PC-3 (cell line): Measurements from ENCODE around the gene SLC22A5. TPM values are rescaled to one million over a fixed set of nuclear protein-coding genes. Genes with fewer than 3 reads are reported as not detected.

ENCODE experiments used
- ATAC-seq: fragments of 200-7000 bp; cut with Tn5 transposase; 2 replicates; pipeline ENCODE4 v1.9.1; 2020; ENCODE audit warnings: mild to moderate bottlenecking, moderate library complexity
- BruUV-seq: library from RNA; stranded (reverse); fragments of 400-500 nt; replicated peaks from 2 replicates; lab custom pipeline; 2021; lab: Mats Ljungman, UMichigan
- CTCF ChIA-PET: fragments of 300-600 bp; sonication (Branson Sonifier 250); formaldehyde crosslinking; loops from one replicate; lab custom pipeline; 2022; ENCODE audit warnings: antibody characterized with exemption; lab: Charles Lee
- POLR2A ChIA-PET: fragments of 300-600 bp; sonication (Branson Sonifier 250); formaldehyde crosslinking; loops from one replicate; lab custom pipeline; 2022; ENCODE audit warnings: antibody characterized with exemption; ENCODE audit not compliant: unreplicated experiment; lab: Charles Lee
- DNase-seq: peaks from one replicate; pipeline ENCODE4 v3.0.0-alpha.2; 2015
- H2AFZ ChIP-seq: fragments of 300-600 bp; sonication (generic); 2 replicates; pipeline ENCODE4 v1.6.0; 2016; ENCODE audit warnings: antibody characterized with exemption, low read length
- H3F3A ChIP-seq: fragments of 300-600 bp; sonication (generic); one replicate; pipeline ENCODE4 v1.6.0; 2017; ENCODE audit warnings: antibody characterized with exemption, low read length, control low read depth, mild to moderate bottlenecking; ENCODE audit not compliant: unreplicated experiment
- H3K27ac ChIP-seq: fragments of 300-600 bp; sonication (generic); 2 replicates; pipeline ENCODE4 v1.5.1; 2016; ENCODE audit warnings: mild to moderate bottlenecking, low read length
- H3K27me3 ChIP-seq: fragments of 300-600 bp; sonication (generic); 2 replicates; pipeline ENCODE4 v1.6.1; 2016; ENCODE audit warnings: low read length, mixed read lengths
- H3K36me3 ChIP-seq: fragments of 300-600 bp; sonication (generic); 2 replicates; pipeline ENCODE4 v1.6.1; 2016; ENCODE audit warnings: low read depth, mixed run types, low read length, mixed read lengths
- H3K4me1 ChIP-seq: fragments of 300-600 bp; sonication (generic); 2 replicates; pipeline ENCODE4 v1.5.1; 2016; ENCODE audit warnings: low read length; ENCODE audit not compliant: insufficient read depth
- H3K4me2 ChIP-seq: fragments of 300-600 bp; sonication (generic); 2 replicates; pipeline ENCODE4 v1.6.0; 2016; ENCODE audit warnings: low read length
- H3K4me3 ChIP-seq: fragments of 300-600 bp; sonication (generic); 2 replicates; pipeline ENCODE4 v1.5.1; 2016; ENCODE audit warnings: mild to moderate bottlenecking, low read length, mixed read lengths
- H3K79me2 ChIP-seq: fragments of 300-600 bp; sonication (generic); 2 replicates; pipeline ENCODE4 v1.6.1; 2017; ENCODE audit warnings: low read length, mixed read lengths
- H3K9ac ChIP-seq: fragments of 300-600 bp; sonication (generic); 2 replicates; pipeline ENCODE4 v1.6.0; 2016; ENCODE audit warnings: mild to moderate bottlenecking, low read length
- H3K9me2 ChIP-seq: fragments of 300-600 bp; sonication (generic); replicated peaks from 2 replicates; pipeline ENCODE4 v1.6.1; 2016; ENCODE audit warnings: mixed run types, low read length, mixed read lengths
- H3K9me3 ChIP-seq: fragments of 300-600 bp; sonication (generic); 2 replicates; pipeline ENCODE4 v1.6.1; 2016; ENCODE audit warnings: low read length, mixed read lengths
- H4K20me1 ChIP-seq: fragments of 300-600 bp; sonication (generic); 2 replicates; pipeline ENCODE4 v1.6.1; 2016; ENCODE audit warnings: low read length, mixed read lengths
- EZH2 ChIP-seq: fragments of 300-600 bp; sonication (generic); IDR thresholded peaks from one replicate; pipeline ENCODE4 v1.6.1; 2017; ENCODE audit warnings: antibody characterized with exemption, mild to moderate bottlenecking, low read length; ENCODE audit not compliant: unreplicated experiment
- EZH2phosphoT487 ChIP-seq: fragments of 300-600 bp; sonication (generic); IDR thresholded peaks from 2 replicates; pipeline ENCODE4 v1.6.1; 2018; ENCODE audit warnings: mild to moderate bottlenecking, antibody characterized with exemption, low read length, borderline replicate concordance
- intact Hi-C: fragments of 100-400 bp; cut with micrococcal nuclease; formaldehyde crosslinking; loops from 2 replicates; pipeline ENCODE4 v1.9.0; 2023
- total RNA-seq: library from RNA; depleted of rRNA; stranded (reverse); fragments of >200 nt; gene quantifications from 2 replicates; pipeline ENCODE4 v1.2.3, GENCODE V29; 2014
- TF ChIP-seq, protein P1 (sequence below): fragments of 300-600 bp; sonication (generic); conservative IDR thresholded peaks from 2 replicates; pipeline ENCODE4 v1.5.1; 2017; ENCODE audit warnings: antibody characterized with exemption, low read depth, mild to moderate bottlenecking, low read length

Gene SLC22A5
- total RNA-seq, 1 experiment from 2014 or later, result 8.2 TPM

DNA sequence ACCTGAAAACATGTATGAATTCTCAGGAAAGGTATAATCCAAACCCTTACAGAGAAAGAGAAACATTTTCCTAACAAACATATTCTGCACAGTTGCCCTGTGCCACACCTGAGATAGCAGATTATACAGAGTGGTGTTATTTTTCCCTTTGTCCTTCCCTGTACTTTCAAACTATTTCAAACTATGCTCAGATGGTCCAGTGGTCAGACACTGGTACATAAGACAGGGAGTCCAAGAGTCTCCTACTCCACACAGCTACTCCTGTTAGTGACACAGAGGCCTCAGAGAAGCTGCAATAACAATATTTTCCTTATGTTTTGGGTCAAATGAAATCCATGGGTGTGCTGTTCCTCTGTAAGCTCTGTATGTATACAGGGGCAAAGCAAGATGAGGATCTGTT lies 30.0 kb upstream of the SLC22A5 start:
- POLR2A ChIA-PET, result interaction anchor here (0.7 kb wide), 1 partner anchor 46 kb away, joined by 3 read pairs; no protein-coding TSS in a partner anchor
- H4K20me1 ChIP-seq, result no peaks in the 10 kb centered on the region
- H3K9ac ChIP-seq, result no peak overlapping the region
- H3F3A ChIP-seq, result no peaks in the 10 kb centered on the region
- H3K4me3 ChIP-seq, result no peak overlapping the region
- peaks cover 6% of the 10 kb centered on the region for H3K4me1 ChIP-seq
- BruUV-seq, result no TSS peak
- H3K9me3 ChIP-seq, result no peaks in the 10 kb centered on the region
- TF ChIP-seq, protein P1, sequence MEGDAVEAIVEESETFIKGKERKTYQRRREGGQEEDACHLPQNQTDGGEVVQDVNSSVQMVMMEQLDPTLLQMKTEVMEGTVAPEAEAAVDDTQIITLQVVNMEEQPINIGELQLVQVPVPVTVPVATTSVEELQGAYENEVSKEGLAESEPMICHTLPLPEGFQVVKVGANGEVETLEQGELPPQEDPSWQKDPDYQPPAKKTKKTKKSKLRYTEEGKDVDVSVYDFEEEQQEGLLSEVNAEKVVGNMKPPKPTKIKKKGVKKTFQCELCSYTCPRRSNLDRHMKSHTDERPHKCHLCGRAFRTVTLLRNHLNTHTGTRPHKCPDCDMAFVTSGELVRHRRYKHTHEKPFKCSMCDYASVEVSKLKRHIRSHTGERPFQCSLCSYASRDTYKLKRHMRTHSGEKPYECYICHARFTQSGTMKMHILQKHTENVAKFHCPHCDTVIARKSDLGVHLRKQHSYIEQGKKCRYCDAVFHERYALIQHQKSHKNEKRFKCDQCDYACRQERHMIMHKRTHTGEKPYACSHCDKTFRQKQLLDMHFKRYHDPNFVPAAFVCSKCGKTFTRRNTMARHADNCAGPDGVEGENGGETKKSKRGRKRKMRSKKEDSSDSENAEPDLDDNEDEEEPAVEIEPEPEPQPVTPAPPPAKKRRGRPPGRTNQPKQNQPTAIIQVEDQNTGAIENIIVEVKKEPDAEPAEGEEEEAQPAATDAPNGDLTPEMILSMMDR, result no peak
- TF ChIP-seq EZH2phosphoT487 (no peak), EZH2 (no peak)
- DNase-seq, result no peak
- no peaks in the 10 kb centered on the region for H3K9me2 ChIP-seq
- no peaks in the 10 kb centered on the region for H3K36me3 ChIP-seq
- no peaks in the 10 kb centered on the region for H3K27me3 ChIP-seq
- intact Hi-C loops, result no loop called here
- no peak for ATAC-seq
- H3K79me2 ChIP-seq, result no peaks in the 10 kb centered on the region
- no peak overlapping the region for H3K27ac ChIP-seq
- H2AFZ ChIP-seq, result no peak overlapping the region
- CTCF ChIA-PET, result no interaction called here
- H3K4me2 ChIP-seq, result no peak overlapping the region

DNA sequence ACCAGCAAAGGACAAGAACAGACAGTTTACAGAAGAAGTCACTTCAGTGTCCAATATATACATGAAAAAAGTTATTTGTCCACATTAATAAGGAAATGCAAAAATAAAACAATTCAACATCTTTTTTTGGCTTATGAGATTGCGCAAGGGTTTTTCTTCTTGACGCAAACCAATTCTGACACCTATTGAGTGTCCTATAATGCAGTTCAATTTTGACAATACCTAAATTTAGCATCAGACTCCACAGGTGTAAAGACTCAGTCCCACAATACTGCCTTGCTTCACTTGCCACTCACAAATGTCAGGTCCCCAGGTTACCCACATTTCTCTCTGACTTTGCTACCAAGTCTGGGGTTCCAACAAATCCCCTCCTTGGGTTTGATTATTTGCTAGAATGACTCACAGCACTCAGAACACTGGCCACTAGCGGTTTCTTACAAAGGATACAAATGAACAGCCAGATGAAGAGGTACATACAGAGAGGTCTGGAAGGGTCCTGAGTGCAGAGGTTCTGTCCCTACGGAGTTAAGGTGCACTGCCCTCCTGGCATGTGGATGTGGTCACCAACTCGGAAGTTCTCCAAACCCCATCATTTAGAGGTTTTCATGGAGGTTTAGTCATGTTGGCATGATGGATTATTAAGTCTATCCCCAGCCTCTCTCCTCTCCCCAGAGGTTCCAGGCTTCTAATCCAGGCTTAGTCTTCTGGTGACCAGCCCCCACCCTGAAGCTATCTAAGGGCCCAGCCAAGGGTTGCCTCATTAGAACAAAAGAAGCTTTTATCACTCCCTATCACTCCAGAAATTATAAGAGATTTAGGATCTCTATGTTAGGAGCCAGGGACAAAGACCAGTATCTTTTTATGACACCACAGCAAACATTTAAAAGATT lies 27.0 kb upstream of the SLC22A5 start:
- Histone ChIP-seq H3K9me2 (no peaks in the 10 kb centered on the region), H3K79me2 (no peaks in the 10 kb centered on the region), H3K4me1 (no peaks in the 10 kb centered on the region; the same call in 1 of the 2 replicates), H4K20me1 (no peaks in the 10 kb centered on the region), H3K4me2 (no peak overlapping the region), H3K27me3 (no peaks in the 10 kb centered on the region), H3K4me3 (no peak overlapping the region), H3K9ac (no peak overlapping the region), H3K27ac (no peak overlapping the region), H3F3A (no peaks in the 10 kb centered on the region), H2AFZ (no peak overlapping the region), H3K36me3 (no peaks in the 10 kb centered on the region), H3K9me3 (no peaks in the 10 kb centered on the region)
- BruUV-seq, result no TSS peak
- TF ChIP-seq EZH2 (no peak), EZH2phosphoT487 (no peak)
- TF ChIP-seq, protein P1, result no peak
- intact Hi-C loops, result no loop called here
- ATAC-seq (no peak), DNase-seq (no peak)
- ChIA-PET POLR2A (no interaction called here), CTCF (no interaction called here)
